GM12864 (cell line): ENCODE measurements around the gene MAGEC3.

Experiments used
- DNase-seq: peaks from one replicate; pipeline ENCODE4 v3.0.0-alpha.2; 2011; ENCODE audit warnings: low read depth
- H3K4me3 ChIP-seq: 2 replicates; pipeline ENCODE4 v1.5.1; 2011; ENCODE audit warnings: mild to moderate bottlenecking, low read depth, low read length, control low read depth
- CTCF ChIP-seq: IDR thresholded peaks from 2 replicates; pipeline ENCODE4 v1.5.1; 2011; ENCODE audit warnings: low read depth, mild to moderate bottlenecking, moderate library complexity, low read length, control low read depth, inconsistent platforms; ENCODE audit errors: missing control alignments

MAGEC3 gene

GRCh38 chrX:141935645-141936044 lies 97.5 kb downstream of the MAGEC3 start:
- no peak for TF ChIP-seq CTCF
- DNase-seq, result no peak

GRCh38 chrX:141936080-141936479 lies 98.0 kb downstream of the MAGEC3 start:
- H3K4me3 ChIP-seq, result no peak overlapping the region
- no peak for DNase-seq
- no peak for TF ChIP-seq CTCF

More at GRCh38 chrX:141935645-141936044, 97.5 kb downstream of the MAGEC3 start:
- no peak overlapping the region for H3K4me3 ChIP-seq

GRCh38 chrX:141941234-141941633 lies 103.1 kb downstream of the MAGEC3 start:
- TF ChIP-seq CTCF, result no peak
- no peak for DNase-seq
- H3K4me3 ChIP-seq, result no peak overlapping the region

GRCh38 chrX:141945426-141945825 lies 107.3 kb downstream of the MAGEC3 start:
- no peak for DNase-seq
- no peak overlapping the region for H3K4me3 ChIP-seq
- TF ChIP-seq CTCF, result no peak

- H3K4me3 ChIP-seq, result no peak overlapping the region
- DNase-seq, result no peak
- no peak for TF ChIP-seq CTCF
These were observed 109.2 kb downstream of the MAGEC3 start for GRCh38 chrX:141947350-141947749.
